GM19238 (cell line): Measurements from ENCODE around the gene FAM120A.

ENCODE experiments used
- DNase-seq: peaks from one replicate; pipeline ENCODE4 v3.0.0; 2011; ENCODE audit warnings: low spot score; ENCODE audit not compliant: insufficient read length

The FAM120A gene

GRCh38 chr9:93546356-93546755, 94.9 kb downstream of the FAM120A start:
- no peak for DNase-seq

- no peak for DNase-seq
These were observed 98.1 kb downstream of the FAM120A start for GRCh38 chr9:93549611-93550010.

DNA sequence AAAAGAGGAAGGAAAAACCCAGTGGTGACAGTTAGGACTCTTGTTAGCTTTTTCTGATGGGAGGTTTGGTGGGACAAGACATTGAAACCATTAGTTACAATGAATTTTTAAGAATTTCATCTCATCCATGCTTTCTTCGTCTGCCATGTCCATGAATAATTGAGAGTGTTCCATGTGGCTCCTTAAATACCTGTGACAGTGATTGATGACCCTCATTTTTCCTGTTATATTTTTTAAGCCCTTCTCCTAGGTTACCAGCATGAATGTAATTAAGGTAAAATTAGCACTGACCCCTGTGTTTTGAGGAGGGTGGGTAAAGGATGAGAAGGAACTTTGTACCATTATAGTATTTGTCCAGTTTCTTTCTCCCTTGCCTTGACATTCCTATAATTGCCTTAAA, 101.4 kb downstream of the FAM120A start:
- DNase-seq: no peak

GRCh38 chr9:93555370-93555769, 103.9 kb downstream of the FAM120A start:
- no peak for DNase-seq

GRCh38 chr9:93557366-93558137, 106.1 kb downstream of the FAM120A start:
- DNase-seq: no peak

DNA sequence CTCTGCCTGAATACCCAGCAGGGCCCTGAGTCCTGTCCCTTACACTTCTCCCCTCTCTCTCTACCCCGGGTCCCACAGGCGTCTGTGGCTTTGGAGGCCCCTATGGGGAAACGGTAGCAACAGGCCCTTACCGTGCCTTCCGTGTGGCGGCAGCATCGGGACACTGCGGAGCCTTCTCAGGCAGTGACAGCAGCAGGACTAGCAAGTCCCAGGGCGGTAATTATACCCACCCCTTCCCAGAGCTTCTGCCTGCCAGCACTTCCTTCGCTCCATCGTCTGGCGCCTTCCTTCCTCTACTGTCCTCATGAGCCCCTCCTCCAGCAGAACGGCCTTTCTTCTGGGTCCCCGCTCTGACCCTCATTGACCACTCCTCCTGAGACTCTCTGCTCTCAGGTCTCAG, 107.0 kb downstream of the FAM120A start:
- no peak for DNase-seq

- no peak for DNase-seq
These were observed 109.5 kb downstream of the FAM120A start for GRCh38 chr9:93560991-93561390.

DNA sequence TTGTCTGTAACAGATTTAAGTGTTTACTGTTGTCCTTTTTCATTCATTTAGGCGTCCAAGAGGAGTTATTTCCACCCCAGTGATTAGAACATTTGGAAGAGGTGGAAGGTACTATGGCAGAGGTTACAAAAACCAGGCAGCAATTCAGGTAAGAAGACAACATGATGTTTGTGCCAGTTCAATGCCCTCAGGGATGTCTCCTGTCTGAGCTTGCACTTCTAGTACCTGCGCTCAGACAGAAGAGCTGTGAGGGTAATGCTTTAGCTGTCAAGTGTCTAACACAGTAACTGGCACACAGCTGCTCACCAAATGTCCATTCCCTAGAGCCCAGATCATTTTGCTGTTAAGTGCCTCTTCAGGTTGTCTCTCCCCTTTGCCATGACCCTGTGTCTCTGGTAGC, 110.7 kb downstream of the FAM120A start:
- DNase-seq: no peak

- no peak for DNase-seq
These were observed 113.6 kb downstream of the FAM120A start for GRCh38 chr9:93565089-93565488.

DNA sequence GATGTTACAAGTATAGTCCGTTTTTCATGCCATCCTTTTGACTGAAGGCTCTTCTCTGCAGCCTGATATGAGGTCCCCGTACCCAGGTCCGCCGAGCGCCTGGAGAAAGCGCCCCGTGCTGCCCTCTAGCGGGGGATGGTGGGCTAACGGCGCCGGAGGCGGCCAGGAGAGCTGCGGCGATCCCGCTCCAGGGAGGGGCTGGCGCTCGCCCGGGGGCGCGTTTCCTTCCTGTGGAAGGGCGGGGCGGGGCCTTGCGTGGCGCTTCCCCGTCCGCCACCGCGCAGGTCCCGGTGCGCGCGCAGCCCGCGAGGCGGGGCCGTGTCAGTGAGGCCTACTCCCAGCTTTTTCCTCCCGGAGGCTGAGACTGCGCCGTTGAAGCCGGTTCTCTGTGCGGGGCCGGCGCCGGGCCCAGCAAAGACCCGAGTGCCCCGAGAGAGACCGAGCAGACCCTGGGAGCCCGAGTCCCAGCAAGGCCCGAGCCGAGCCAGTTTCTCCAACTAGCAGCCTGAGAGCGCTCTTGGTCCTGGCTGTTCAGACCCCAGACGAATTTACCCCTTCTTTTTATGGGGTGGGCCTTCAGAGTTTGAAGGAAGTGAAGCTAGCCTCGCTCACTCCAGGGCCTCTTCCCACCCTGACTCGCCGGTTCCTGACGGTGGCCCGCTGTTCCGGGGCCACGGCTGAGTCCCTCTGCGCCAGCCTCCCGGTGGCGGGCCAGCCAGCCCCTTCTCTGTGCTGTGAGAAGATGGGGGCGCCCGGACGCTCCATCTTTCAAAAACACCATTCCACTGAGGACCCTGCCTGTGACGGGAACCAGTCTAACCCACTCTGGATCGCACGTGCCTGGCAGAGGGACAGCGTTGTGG, 115.2 kb downstream of the FAM120A start:
- peak; percentile 95 for DNase-seq

- no peak for DNase-seq
These were observed 115.9 kb downstream of the FAM120A start for GRCh38 chr9:93567271-93567959.

- DNase-seq: no peak
These were observed 116.7 kb downstream of the FAM120A start for GRCh38 chr9:93568169-93568568.

GRCh38 chr9:93569621-93570174, 118.2 kb downstream of the FAM120A start:
- no peak for DNase-seq

GRCh38 chr9:93572221-93572620, 120.7 kb downstream of the FAM120A start:
- no peak for DNase-seq

DNA sequence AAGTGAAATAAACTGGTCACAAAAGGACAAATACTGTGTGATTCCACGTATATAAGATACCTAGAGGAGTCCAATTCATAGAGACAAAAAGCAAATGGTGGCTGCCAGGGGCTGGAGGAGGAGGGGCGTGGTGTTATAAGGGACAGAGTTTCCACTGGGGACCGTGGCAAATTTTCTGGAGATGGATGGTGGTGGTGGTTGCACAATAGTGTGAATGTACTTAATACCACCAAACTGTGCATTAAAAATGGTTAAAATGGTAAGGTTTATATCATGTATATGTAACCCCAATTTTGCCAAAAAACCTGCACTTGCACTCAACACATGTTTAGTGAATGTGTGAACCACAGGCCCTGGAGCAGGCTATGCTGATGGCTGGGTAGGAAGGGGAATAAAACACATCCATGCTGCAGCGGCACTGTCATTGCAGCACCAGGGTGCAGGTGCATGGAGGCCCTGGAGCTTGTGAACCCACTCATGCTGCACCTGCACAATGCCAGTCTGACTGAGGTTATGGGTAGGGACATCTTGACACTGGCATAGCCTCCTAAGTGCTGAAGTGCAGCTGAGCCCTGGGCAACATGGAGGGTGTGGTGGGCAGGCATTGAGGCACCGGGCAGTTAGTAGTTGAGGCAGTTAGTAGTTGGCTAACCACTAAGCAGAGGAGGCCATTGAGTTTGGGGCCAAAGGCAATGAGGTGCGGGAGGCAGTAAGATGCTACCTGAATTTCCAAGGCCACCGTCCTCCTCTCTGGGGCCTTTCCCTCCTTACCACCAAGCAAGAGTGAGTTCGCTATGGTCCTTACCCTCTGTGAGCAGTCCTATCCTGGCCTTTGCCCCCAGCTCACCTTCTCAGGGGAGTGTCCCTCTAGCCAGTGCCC, 121.4 kb downstream of the FAM120A start:
- DNase-seq: no peak

GRCh38 chr9:93573516-93573828, 122.0 kb downstream of the FAM120A start:
- DNase-seq: no peak

- no peak for DNase-seq
These were observed 122.8 kb downstream of the FAM120A start for GRCh38 chr9:93574091-93574899.

DNA sequence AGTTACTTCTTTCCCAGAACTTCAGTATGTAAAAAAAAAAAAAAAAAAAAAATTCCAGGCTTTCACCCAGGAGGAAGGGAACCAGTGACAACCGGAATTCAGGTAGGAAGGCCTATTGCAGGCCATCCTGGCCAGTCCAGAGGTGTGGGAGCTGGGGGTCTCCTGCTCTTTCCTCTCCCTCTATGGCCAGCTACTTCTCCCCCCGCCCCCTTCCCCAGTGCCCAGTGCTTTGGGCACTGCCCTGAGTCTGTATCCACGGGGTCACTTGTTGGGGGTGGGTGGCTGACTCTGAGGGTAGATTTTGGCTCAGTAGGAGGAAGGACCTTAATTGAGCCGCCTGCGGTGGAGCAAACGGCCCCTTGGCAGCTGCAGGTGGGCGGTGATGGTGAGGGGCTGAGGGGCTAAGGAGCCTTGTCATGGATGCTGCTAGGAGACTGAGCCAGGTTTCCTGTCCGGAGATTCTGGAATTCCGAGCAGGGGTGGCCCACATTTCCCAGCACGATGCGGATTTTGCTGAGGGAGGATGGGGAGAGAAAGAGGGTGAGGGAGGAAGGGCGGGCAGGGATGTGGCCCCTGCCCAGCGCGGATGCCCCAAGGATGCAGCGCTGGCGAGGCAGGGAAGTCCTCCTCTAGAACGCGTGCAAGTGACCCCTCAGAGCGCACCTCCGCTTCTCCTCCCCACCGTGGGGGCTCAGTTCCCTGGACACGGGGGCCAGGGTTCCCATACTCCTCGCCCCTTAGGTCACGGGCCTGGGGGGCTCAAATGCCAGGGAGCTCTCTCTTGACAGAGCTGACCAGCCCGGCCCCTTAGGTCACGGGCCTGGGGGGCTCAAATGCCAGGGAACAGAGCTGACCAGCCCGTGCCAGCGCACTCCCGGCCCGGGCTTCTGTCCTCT, 123.7 kb downstream of the FAM120A start:
- DNase-seq: no peak

DNA sequence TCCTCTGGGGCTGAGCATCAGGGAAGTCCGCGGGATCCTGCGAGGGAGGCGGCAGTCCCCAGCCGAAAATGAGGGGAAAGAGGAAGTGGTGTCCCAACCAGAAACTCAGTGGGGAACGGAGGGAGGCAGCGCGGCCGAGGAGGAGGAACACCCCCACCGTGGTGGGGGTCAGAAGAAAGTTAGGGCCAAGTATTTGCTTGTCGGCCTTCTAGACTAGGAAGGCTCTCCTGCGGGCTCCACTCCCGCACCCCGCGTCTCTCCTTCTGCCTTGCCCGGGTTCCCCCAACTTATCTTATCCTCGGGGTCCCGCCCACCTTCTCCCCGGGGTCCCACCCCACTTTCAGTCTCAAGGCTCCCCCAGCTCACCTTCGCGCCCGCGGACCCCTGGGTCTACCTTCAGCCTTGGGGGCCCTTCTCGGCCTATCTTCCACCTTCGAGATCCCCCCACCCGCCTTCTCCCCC, 124.3 kb downstream of the FAM120A start:
- DNase-seq: peak; percentile 59
